Muscle of leg (tissue), 11 donors: ENCODE data around the gene SLC2A4. TPM values are rescaled to one million over a fixed set of nuclear protein-coding genes. Genes with fewer than 3 reads are reported as not detected.
"Not testable (repeated sequence)": the region's sequence is repeated elsewhere in the genome, so short reads cannot be mapped to it uniquely, and the experiment has no call there.

ENCODE experiments used
- DNase-seq: peaks from one replicate; pipeline ENCODE4 v3.0.0; 2013
- H3K27ac ChIP-seq: one replicate; pipeline ENCODE4 v1.5.1; 2013; ENCODE audit warnings: mild to moderate bottlenecking, low read length, control low read depth
- H3K27me3 ChIP-seq: one replicate; pipeline ENCODE4 v1.6.1; 2013; ENCODE audit warnings: low read length; ENCODE audit not compliant: control insufficient read depth, insufficient read depth
- H3K36me3 ChIP-seq: one replicate; pipeline ENCODE4 v1.6.1; 2013; ENCODE audit warnings: low read length; ENCODE audit not compliant: control insufficient read depth, insufficient read depth
- H3K4me1 ChIP-seq: one replicate; pipeline ENCODE4 v1.6.1; 2013; ENCODE audit warnings: low read length; ENCODE audit not compliant: control insufficient read depth, insufficient read depth
- H3K4me3 ChIP-seq: one replicate; pipeline ENCODE4 v1.5.1; 2013; ENCODE audit warnings: low read length, control low read depth
- H3K9me3 ChIP-seq: replicated peaks from 2 replicates; pipeline ENCODE4 v1.6.1; 2013; ENCODE audit warnings: low read depth, low read length; ENCODE audit not compliant: control insufficient read depth
- WGBS: methylation state at CpG from one replicate; pipeline ENCODE4 v1.1.5; 2013; ENCODE audit warnings: missing lambda C conversion rate; ENCODE audit not compliant: insufficient coverage; 5-methylcytosine and 5-hydroxymethylcytosine counted together
- polyA plus RNA-seq, 8 donors: library from polyadenylated mRNA; unstranded; fragments of 120-200 nt; gene quantifications; one replicate each; pipeline versions ENCODE4 v1.2.1 to v1.2.3, GENCODE V29; 2013; ENCODE audit warnings: inconsistent platforms in 1 of 8, low replicate concordance in 1 of 8; ENCODE audit not compliant: insufficient read length in 8 of 8, insufficient read depth in 1 of 8
- total RNA-seq: library from RNA; stranded (reverse); fragments of 120-200 nt; gene quantifications from one replicate; pipeline ENCODE4 v1.2.4, GENCODE V29; 2013

The SLC2A4 gene
- total and polyA plus RNA-seq, 9 donors = 7.1 to 35.3 (median 24.5) TPM

- peaks cover 24% of the 10 kb centered on the region for H3K36me3 ChIP-seq
- under 1% methylated on average over 28 of the region's 34 CpGs for WGBS
- peak overlapping the region; percentile 96 for H3K4me3 ChIP-seq
- DNase-seq = peak; percentile 96
- peaks cover 20% of the 10 kb centered on the region for H3K4me1 ChIP-seq
- H3K27me3 ChIP-seq = peaks cover 5% of the 10 kb centered on the region
- H3K9me3 ChIP-seq = no peaks in the 10 kb centered on the region
- H3K27ac ChIP-seq = peak overlapping the region; percentile 100
Measured at GRCh38 chr17:7329997-7330637, 48.6 kb downstream of the SLC2A4 start.

- peak overlapping the region; percentile 100 for H3K27ac ChIP-seq
- no peaks in the 10 kb centered on the region for H3K9me3 ChIP-seq
- DNase-seq = peak; percentile 33
- H3K4me3 ChIP-seq = peak overlapping the region; percentile 96
- H3K27me3 ChIP-seq = peaks cover 8% of the 10 kb centered on the region
- H3K36me3 ChIP-seq = peaks cover 19% of the 10 kb centered on the region
- peaks cover 23% of the 10 kb centered on the region for H3K4me1 ChIP-seq
- 64% methylated on average over 9 of the region's 13 CpGs for WGBS
Measured at GRCh38 chr17:7330638-7331015, 49.1 kb downstream of the SLC2A4 start.

- Histone ChIP-seq H3K36me3 (peaks cover 4% of the 10 kb centered on the region), H3K27me3 (peaks cover 17% of the 10 kb centered on the region), H3K9me3 (no peaks in the 10 kb centered on the region), H3K27ac (no peak overlapping the region), H3K4me3 (no peak overlapping the region), H3K4me1 (peaks cover 26% of the 10 kb centered on the region)
- no peak for DNase-seq
- WGBS = 32% methylated on average over 5 of the region's 7 CpGs
Measured at GRCh38 chr17:7332111-7332510, 50.6 kb downstream of the SLC2A4 start.

DNA sequence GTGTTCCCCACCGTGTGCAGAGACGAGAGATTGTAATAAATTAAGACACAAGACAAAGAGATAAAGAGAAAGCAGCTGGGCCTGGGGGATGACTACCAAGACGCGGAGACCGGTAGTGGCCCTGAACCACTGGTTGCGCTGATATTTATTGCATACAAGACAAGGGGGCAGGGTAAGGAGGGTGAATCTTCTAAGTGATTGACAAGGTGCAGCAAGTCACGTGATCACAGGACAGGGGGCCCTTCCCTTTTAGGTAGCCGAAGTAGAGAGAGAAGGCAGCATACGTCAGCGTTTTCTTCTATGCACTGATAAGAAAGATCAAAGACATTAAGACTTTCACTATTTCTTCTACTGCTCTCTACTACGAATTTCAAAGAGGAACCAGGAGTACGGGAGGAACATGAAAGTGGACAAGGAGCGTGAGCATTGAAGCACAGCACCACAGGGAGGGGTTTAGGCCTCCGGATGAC is 51.1 kb downstream of the SLC2A4 start:
- Histone ChIP-seq H3K4me1 (peaks cover 26% of the 10 kb centered on the region), H3K27me3 (peaks cover 19% of the 10 kb centered on the region)
- not testable (repeated sequence) for H3K27ac ChIP-seq, H3K9me3 ChIP-seq, H3K4me3 ChIP-seq, DNase-seq, H3K36me3 ChIP-seq
- 47% methylated on average over 6 of the region's 14 CpGs for WGBS

- 92% methylated on average over 2 of the region's 3 CpGs for WGBS
Measured at GRCh38 chr17:7334938-7335538, 53.5 kb downstream of the SLC2A4 start.

DNA sequence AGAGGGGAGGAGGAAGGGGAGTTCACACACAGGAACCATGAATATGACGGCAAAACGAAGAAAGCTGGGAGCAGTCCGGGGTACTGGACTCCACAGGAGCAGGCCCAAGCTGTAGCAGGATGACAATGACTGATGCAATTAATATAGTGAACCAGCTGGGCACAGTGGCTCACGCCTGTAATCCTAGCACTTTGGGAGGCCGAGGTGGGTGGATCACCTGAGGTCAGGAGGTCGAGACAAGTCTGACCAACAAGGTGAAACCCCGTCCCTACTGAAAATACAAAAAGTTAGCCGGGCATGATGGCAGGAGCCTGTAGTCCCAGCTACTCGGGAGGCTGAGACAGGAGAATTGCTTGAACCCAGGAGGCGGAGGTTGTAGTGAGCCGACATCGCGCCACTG is 54.2 kb downstream of the SLC2A4 start:
- H3K27ac ChIP-seq, DNase-seq, H3K36me3 ChIP-seq, H3K9me3 ChIP-seq, H3K4me3 ChIP-seq: not testable (repeated sequence)
- Histone ChIP-seq H3K4me1 (peaks cover 12% of the 10 kb centered on the region), H3K27me3 (peaks cover 21% of the 10 kb centered on the region)
- 72% methylated on average over 9 of the region's 13 CpGs for WGBS

More at GRCh38 chr17:7334938-7335538, 53.5 kb downstream of the SLC2A4 start:
- Histone ChIP-seq H3K27ac (no peak overlapping the region), H3K4me1 (peaks cover 18% of the 10 kb centered on the region), H3K36me3 (no peaks in the 10 kb centered on the region), H3K27me3 (peaks cover 20% of the 10 kb centered on the region), H3K4me3 (no peak overlapping the region), H3K9me3 (no peaks in the 10 kb centered on the region)
- no peak for DNase-seq

DNA sequence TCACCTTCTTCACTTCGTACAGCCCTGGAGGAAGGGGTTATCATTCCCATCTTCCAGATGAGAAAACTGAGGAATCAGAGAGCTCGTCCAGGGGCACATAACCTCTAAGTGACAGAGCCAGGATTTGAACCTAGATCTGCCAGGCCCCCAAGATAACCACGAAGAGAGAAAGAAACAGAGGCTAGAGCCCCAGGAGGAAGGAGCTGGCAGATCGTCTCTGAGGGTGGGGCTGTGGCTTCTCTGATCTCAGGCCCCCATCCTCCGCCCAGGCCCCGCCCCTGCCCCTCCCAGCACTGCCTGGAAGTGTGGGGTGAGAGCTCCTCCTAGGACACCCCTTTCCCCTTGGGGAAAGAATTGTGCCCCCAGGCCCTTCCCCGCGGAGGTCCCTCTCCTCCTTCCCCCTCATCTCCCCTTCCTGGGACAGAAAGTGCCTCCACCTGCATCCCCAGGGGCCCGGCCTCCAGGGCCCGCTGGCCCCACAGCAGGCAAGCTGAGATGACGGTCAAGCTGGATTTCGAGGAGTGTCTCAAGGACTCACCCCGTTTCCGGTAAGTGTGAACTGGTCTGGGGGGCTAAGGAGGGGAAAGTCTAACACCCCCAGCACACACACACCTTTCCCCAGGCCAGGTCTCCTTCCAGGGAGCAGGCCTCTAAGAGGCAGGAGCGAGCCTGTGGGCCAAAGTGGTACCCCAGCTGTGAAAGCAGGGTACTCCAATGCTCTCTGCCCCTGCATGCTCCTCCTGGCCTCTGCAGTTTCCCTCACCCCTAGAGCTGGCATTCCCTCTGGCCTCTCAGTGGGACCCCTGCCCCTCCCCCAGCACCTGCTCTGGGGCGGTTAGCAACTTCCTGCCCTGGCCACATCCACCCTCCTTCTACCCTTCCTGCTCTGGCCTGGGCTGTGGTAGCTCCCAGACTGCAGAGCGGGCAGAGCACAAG is 55.0 kb downstream of the SLC2A4 start, which contains the start of gene ACAP1:
TSS of gene ACAP1 (plus strand) at position 290 of the 936 bp plus-strand sequence. CDS start at position 496, 206 bp downstream.
- Histone ChIP-seq H3K27ac (no peak within 1 kb of the TSS), H3K4me3 (no peak within 1 kb of the TSS), H3K4me1 (peaks cover 11% of the 10 kb centered on the region), H3K9me3 (no peaks in the 10 kb centered on the region), H3K27me3 (peaks cover 27% of the 10 kb centered on the region), H3K36me3 (no peaks in the 10 kb centered on the region)
- WGBS = 27% methylated on average over 6 of the region's 17 CpGs
- DNase-seq = no peak

DNA sequence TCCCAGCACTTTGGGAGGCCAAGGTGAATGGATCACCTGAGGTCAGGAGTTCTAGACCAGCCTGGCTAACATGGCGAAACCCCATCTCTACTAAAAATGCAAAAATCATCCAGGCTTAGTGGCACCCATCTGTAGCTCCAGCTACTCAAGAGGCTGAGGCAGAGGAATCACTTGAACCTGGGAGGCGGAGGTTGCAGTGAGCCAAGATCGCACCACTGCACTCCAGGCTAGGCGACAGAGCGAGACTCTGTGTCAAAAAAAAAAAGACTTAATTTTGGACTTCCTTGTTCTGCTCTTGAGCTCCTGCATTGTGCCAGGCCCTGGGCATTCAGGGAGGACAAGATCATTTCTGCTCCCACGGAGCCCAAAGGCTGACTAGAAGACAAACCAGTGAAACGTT is 56.1 kb downstream of the SLC2A4 start:
- peaks cover 11% of the 10 kb centered on the region for H3K4me1 ChIP-seq
- H3K4me3 ChIP-seq, H3K36me3 ChIP-seq, DNase-seq, H3K9me3 ChIP-seq, H3K27ac ChIP-seq: not testable (repeated sequence)
- 77% methylated on average over 6 of the region's 7 CpGs for WGBS
- H3K27me3 ChIP-seq = peaks cover 30% of the 10 kb centered on the region
